Measurements from ENCODE around the gene ATP6V1A.

The ATP6V1A gene

DNA sequence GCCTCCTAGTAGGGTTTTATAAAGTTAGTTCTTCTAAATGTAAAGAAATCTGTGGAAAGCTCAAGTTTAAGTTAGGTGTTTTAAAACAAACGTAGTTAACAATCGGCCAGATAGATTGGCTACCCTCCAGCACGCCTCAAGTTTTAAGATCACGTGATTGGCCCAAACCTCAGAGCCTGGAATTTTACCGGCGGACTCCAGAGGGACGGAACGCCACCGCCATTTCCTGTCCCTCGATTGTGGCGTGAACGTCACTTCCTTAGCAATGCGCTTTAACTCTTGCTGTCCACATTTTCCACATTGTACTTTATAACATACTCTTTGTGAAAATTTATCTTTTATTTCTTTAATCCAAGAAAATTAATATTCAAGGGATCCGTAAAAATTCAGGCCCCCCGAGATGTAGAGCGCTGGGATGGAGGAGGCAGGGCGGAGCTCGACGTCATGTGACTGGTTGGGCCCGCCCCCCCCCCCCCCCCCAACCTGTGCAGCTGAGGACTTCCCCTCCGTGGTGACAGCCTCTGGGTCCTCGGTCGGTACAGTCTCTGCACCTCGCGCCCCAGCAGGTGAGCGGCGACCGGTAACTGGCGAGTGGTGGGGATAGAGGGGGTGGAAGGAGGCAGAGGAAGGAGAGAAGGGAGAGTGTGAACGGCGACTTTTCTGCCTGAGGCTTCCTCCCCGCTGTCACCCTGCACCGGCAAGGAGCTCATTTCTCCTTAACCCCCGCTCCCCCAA is at the start of gene ATP6V1A:
Gene ATP6V1A, plus strand, starts transcription at position 488 of the 735 bp plus-strand sequence. CDS start 31,719 bp downstream, outside the sequence.
- DNase-seq = peak; percentile 96

DNA sequence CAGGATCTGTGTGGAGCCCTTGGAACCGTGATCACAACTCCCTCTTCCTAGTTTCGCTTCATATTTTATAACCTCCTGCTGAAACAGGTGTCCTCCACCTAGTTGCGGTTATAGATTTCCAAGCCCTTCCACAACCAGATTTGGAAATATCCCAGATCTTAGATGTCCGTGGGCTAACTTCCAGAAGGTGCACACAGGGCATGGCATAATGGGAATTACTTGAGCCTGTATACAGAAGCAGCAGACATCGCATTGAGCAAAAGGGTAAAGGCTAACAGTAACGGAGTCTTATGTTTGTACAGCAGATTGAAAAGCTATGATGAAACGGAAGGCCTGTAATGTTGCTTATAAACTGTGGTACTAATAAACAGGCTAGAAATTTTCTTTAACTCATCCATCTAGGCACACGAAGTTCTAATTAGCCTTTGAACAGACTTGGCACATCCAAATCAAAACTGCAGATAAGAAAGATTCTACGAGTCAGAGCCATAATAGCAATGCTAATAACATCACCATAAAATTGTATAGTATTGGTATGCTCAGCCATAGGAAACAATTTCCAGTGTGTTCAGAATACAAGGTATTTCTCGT is 49.2 kb upstream of the ATP6V1A start:
- DNase-seq = peak; percentile 57

DNA sequence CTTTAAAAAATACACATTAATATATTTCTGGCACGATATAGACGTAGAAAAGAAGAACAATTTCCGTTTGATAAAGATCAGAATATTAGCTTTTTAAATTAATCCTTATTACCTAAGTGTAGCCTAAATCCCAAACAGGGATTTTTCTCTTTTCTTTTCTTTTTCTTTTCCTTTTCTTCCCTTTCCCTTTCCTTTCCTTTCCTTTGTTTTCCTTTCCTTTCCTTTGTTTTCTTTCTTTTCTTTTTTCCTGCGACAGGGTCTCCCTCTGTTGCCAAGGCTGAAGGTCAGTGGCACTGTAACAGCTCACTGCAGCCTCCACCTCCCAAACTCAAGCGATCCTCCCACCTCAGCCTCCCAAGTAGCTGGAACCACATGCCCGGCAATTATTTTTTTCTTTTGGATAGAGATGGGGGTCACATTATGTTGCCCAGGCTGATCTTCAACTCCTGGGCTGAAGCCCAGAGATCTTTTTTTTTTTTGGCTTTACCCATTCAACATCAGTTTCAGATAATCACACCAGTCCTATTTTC is 48.6 kb upstream of the ATP6V1A start:
- DNase-seq = no peak

DNA sequence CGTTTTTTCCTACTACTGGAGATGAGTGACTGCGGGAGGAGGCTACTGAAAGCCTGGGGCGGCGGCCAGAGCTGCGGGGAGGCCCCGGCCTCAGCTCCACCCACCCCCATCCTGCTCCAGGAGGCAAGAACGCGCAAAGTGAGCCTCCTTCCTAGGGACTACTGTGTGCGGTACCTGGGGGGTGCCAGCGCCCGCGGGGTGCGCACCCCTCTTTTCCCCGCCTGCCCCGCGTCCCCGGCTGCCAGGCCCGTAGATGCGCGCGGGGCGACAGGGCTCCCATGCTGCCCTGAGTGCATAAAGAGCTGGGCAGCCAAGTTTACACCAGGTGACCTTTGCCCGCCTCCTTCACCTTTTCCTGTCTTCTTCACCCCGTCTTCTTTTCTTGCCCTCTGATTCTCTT is 47.9 kb upstream of the ATP6V1A start:
- DNase-seq = peak; percentile 61

DNA sequence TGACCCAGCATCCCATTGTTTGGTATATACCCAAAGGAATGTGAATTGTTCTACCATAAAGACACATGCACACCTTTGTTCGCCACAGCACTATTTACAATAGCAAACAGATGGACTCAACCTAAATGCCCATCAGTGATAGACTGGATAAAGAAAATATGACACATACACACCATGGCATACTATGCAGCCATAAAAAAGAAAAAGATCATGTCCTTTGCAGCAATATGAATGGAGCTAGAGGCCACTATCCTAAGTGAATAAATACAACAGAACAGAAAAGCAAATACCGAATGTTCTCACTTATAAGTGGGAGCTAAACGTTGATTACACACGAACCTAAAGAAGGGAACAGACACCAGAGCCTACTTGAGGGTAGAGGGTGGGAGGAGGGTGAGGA is 39.0 kb upstream of the ATP6V1A start:
- no peak for DNase-seq

DNA sequence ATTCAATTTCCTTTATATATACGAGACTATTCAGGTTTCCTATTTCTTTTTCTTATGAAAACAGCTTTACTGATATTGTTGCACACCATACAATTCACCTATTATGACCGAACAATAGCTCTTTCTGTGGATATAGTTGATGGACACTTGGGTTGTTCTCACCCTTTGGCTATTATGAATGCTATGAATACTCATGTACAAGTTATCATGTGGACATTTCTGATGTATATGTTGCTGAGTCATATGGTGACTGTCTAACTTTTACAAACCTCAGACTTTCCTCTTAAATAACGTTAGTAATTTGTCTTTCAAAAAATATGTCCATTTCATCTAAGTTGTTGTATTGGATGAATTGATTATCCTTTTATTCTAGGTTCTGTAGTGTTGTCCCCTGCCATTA is 34.7 kb upstream of the ATP6V1A start:
- DNase-seq = no peak

DNA sequence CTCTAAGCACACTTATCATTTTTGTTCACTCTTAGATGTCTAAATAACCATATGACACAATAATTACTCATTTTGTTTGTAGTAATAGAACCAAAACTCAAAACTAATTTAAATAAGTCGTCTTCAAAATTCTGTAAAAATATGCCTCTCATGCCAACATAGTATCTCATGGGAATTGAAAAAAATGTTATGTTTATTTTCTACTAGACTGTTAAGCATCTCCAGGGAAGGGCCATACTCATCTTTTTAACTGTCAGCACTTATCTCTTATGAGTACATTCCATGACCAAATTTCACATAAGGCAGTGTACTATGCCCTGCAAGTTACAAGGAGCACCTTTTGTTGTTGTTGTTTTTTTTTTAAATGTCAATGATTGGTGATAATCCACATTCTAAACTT is 32.1 kb upstream of the ATP6V1A start:
- no peak for DNase-seq

DNA sequence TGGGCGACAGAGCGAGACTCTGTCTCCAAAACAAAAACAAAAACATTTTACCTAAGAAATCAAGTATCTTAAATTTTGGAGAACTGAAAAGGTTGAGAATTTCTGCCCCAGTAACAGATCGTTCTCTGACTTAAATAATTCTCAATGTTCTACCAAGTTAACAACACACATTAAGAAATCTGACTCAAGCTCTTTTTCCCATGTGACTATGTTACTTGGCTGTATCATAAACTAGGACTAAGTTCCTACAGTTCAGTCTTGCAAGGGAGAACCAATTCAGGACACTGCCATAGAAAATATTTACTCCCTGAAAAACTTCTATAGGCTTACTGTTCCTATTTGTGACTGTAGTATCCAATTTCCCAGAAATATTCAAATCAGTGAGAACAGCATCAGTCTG is 29.5 kb upstream of the ATP6V1A start:
- no peak for DNase-seq

DNA sequence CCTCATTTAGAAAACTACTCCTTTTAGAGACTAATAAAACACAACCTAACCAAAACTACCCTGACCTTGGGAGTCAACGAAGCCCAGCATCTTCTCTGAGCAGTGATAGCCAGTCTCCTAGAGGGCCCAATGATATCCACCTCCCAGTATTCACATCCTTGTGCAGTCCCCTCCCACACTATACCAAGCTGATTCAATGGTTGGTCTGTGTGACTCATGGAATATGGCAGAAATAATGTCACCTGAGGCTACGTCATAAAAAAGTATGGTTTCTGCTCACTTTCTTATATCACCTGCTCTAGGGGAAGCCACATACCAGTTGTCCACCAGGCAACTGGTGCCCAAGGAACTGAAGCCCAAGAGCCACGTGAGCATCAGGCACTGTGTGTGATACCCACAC is 29.0 kb upstream of the ATP6V1A start:
- no peak for DNase-seq

DNA sequence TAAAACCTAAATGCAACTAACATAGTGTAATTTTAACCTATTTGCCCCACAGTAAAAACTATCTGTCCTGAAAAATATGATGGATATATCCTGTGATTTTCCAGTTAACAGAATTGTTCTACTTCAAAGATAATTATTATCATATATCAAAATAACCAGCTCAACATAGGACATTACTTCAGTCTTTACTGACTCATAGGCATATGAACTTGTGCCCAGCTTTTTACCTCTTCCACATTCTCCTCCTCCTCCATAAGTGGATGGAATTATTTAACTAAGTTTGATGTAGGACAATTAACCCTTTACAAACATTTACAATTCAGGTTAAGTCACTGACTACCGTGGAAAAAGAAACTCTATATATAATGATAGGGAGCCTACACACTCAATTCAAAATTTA is 27.5 kb upstream of the ATP6V1A start:
- no peak for DNase-seq

DNA sequence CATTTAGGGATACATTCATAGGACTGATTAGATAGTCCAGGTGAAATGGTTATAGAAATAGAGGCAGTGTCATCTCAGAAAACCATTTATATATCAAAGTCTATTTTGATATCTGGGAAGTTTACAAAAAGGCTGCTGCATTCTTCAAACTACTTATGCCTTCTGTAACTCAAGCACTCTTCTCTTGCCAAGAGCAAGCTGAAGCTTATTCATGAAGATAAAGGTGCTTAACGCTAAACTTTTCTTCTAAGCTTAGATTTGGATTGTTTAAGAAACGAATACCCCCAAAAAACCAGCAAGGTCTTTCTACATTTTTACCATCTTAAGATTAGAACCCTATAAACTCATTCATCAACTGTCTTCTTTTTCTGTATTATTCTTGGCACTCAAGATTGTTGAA is 27.1 kb upstream of the ATP6V1A start:
- DNase-seq = no peak

DNA sequence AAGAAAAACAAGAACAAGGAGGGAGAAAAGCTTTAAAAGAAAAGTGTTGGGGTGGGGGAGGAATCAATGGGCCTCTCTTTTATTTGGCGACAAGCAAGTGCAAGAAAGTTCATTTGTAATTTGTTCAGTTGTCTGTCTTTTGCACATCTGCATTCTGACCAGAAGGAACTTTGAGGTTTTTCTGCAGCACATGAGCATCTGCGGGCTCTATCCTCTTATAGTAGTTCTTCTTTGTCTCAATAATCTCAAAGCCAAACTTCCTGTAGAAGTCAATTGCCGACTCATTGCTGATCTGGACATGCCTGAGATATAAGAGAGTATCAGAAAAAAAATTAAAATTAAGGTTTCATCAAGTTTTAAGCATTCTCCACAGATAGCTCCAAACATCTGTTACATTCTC is 25.2 kb upstream of the ATP6V1A start:
- no peak for DNase-seq

DNA sequence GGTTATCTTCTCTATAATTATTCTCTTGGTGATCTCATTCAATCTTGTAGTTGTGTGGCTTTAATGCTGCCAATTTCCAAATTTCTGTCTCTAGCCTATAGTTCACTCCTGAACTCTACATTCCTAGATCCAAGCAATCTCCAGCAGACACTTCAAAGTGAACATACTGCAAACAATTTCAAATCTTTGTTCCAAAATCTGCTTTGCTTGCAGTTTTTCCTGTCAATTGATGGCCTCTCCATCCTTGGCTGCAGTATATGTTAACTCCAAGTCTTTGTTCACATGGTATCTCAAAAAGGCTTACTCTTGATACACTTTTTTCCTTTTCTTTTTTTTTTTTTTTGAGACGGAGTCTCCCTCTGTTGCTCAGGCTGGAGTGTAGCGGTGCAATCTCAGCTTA is 18.2 kb upstream of the ATP6V1A start:
- DNase-seq = no peak

DNA sequence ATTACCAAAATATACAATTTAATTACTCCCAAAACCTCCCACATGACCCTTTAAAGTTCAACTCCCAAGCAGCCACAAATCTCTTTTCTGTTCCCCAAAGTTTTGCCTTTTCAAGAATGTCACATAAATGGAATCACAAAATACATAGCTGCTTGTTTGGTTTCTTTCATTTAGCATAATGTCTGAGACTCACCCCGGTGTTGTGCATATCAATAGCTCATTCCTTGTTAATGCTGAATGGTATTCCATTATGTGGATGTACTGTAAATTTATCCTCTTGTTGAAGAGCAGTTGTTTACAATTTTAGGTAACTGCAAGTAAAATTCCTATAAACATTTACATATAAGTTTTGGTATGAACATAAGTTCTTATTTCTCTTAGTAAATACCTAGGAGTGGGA is 16.3 kb upstream of the ATP6V1A start:
- no peak for DNase-seq

DNA sequence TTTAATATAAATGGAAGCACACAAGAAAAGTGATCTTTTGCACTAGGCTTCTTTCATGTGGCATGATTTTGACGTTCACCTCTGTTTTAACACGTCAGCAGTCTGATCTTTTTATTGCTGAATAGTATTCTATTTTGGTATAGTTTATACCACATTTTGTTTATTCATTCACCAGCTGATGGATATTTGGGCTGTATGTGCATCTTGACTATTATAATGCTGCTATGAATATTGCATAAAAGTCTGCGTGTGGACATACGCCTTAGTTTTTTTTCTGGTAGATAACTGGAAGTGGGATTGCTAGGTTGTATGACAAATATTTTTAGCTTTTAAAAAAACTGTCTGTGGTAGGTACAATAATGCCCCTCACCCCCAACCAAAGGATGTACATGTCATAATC is 15.1 kb upstream of the ATP6V1A start:
- DNase-seq = no peak

DNA sequence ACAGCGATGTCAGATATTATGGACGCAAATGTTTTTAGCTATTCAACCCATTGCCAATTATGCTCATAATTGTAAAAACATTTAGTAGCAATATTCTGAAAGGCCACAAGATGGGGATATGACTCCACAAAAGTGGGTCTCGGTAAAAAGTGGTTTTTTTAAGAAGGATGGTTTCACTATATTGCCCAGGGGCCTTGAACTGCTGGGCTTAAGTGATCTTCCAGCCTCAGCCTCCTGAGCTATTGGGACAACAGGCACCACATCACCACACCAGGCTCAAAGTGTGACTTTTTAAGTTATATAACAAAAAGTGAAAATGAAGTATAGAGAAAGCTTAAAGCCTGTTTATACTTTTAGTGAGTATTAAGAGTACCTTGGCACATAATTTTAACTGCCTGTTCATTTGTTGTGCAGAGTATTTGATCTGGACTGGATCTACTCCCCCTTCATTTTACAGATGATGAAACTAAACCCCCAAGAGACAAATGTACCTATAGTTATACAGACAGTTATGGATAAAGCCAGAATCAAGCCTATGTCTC is 10.2 kb upstream of the ATP6V1A start:
- peak; percentile 73 for DNase-seq

DNA sequence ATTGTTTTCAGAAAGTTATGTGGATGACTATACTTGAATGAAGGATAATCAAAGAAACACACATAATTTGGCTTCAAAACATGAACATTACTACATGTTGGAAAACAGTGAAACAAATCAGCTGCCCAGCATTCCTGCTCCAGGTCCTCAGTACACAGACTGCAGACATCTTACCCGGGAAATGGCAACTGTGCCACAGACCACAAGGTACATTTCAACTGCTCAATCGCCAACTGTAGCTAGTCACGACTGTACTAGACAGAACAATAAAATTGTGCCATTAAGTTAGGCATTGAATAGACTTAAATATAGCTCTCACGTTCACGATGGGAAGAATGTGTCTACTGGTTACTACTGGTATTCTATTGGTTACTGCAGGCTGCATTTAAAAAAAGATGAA is 5.7 kb upstream of the ATP6V1A start:
- no peak for DNase-seq

DNA sequence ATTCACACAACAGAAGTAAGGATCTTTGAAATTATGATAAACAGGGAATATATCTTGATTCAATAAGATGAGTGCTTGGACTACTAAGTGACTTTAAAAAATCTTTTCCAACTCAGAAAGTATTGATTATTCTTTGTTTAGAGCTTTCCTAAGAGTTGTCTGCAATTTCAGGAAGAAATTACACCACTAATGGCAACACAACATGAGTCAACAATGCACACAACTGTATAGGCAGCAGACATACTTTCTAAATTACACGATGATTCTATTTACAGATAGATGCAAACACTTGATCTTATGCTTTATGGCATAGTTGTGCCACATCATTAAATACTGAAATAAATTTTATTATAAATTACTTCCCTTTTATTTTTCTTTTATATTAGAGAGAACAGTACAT is 5.2 kb upstream of the ATP6V1A start:
- DNase-seq = no peak

DNA sequence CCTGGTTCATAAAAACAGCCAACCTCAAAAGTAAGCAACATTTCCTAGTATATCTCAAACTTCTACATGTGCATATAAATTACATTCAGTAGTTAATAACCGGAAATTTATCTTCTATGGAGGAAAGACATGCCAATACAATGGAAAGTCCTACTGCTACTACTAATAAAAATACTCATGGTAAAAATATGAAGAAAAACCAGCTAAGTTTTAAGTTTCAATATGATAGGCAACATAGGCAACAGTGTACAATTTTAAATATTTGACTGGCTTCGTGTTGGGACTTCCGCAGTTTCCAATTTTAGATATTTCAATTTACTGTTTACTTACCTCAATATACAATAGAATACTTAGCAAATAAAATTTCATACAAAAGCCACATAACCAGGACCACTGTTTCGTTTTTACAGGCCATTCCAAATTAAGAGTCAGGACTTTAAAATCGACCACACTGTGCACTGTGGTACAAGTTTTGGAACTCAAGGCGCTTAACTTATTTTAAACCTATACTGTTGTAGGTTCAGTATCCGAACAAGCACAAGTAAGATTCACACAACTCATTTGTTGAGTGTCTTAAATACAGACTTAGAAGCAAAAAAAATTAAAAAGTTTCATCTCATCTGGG is 3.7 kb upstream of the ATP6V1A start:
- no peak for DNase-seq

DNA sequence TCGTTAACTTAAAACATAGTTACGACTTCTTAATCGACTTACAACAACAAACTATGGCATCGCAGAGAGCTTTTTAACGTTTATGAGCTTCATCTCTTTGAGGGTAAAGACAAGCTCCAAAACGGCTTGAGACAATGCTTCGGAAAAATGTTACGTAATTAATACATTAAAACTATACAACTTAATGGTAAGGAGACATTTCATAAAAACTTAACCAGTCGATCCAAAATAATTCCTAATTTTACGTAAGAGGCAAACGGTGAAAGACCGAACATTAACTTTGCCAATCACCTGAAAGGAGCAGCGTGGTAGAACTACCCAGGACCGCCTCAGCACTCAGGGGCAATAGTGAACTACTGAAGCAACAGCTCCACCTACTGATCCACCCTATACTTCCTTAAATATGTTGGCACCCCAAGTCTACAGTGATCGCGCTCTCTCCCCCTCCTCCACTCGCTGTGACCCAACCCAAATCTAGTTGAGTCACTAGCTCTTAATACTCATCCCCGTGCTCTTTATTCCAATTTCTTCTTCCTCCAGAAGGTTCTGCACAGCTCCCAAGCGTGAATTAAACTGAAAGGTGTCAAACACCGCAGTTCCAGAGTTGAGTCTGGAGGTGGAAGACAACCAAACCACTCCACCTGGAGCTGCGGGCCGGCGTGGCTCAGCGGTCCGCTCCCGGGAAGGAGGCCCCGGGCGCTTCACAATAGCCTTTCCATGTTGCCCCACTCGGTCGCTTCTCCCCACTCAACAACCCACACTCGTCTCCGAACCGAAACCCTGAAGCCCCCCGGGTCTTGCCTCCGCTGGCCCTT is 1.7 kb upstream of the ATP6V1A start:
- peak; percentile 82 for DNase-seq

DNA sequence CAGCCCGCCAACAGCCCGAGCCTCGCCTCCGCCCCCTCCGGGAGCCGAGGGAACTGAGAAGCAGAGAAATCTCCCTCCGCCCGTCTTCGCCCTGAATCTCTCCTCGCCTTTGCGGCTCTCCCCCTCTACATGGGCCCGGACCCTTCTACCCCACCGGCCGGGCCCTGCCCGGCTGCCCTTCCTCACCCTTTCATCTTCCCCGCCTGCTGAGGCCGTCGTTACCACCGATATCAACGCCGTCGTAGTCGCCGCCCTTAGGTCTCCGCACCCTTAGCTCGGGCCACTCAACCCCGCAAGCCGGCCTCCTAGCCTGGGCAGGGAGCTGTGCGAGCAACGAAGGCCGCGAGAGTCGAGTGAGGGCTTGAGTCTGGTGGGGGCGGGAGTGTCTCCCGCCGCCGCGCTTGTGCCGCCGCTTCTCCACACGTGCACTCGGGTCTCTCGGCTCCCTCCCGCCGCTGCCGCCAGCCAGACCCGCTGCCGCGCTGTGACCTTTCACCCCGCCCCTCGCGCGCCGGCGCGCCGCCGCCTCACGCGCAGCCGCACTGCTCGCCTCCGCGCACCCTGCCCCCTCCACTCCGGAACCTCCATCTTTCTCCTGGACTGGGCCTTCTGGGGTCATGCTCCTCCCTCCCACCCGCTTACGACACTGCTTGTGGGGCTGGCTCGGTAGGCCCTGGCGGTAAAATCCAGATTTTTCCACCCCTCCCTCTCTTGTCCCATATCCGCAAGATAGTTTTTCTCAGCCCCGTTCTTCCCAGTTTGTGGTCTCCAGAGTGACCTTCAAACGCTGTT is 883 bp upstream of the ATP6V1A start, which contains the start of gene NAA50:
Gene NAA50, minus strand, starts transcription at position 494 of the 792 bp plus-strand sequence. Its CDS starts 300 bp downstream, at position 194.
- DNase-seq = peak; percentile 93

All from DMS53 (cell line).